Endothelial cell of umbilical vein (primary cell): ENCODE results near the gene ALG1L2. TPM values are rescaled to one million over a fixed set of nuclear protein-coding genes. Genes with fewer than 3 reads are reported as not detected.
"Not testable (repeated sequence)": the region's sequence is repeated elsewhere in the genome, so short reads cannot be mapped to it uniquely, and the experiment has no call there.

Source experiments
- BruUV-seq: library from RNA; stranded (reverse); fragments of 400-500 nt; replicated peaks from 2 replicates; lab custom pipeline; 2021; lab: Mats Ljungman, UMichigan
- CTCF ChIA-PET: fragments of 300-600, 350-600 bp; sonication (Branson Sonifier 250); formaldehyde crosslinking; loops from one replicate; lab custom pipeline; 2021; ENCODE audit warnings: antibody characterized with exemption, inconsistent platforms; lab: Charles Lee
- POLR2A ChIA-PET: fragments of 300-600, 350-600 bp; sonication (Branson Sonifier 250); formaldehyde crosslinking; loops from one replicate; lab custom pipeline; 2021; ENCODE audit warnings: antibody characterized with exemption, inconsistent platforms; lab: Charles Lee
- DNase-seq: peaks from one replicate; pipeline ENCODE4 v3.0.0-alpha.2; 2011; ENCODE audit warnings: low read depth, low spot score
- FAIRE-seq: peaks from 2 replicates; lab custom pipeline; 2011; peaks lifted over from hg19 to GRCh38; lab: Jason Lieb, UNC
- H2AFZ ChIP-seq: 2 replicates; pipeline ENCODE4 v1.6.0; 2012; ENCODE audit warnings: low read depth, low read length, control low read depth, inconsistent platforms
- H3K27ac ChIP-seq: 2 replicates; pipeline ENCODE4 v1.5.1; 2011; ENCODE audit warnings: low read depth, mild to moderate bottlenecking, control low read depth, low read length, moderate library complexity; ENCODE audit not compliant: insufficient read depth
- H3K27me3 ChIP-seq, 2 experiments: 2 replicates each; pipeline versions ENCODE4 v1.6.0 to v1.6.1; 2011; ENCODE audit warnings: low read length in 2 of 2, mixed read lengths in 1 of 2; ENCODE audit not compliant: control insufficient read depth in 2 of 2, insufficient read depth in 2 of 2
- H3K36me3 ChIP-seq, 2 experiments: 2 replicates in 1 of 2; 3 replicates in 1 of 2; pipeline ENCODE4 v1.5.1; 2011; ENCODE audit warnings: low read length in 2 of 2, mild to moderate bottlenecking in 1 of 2, moderate library complexity in 1 of 2; ENCODE audit not compliant: control insufficient read depth in 2 of 2, insufficient read depth in 2 of 2; ENCODE audit errors: extremely low read depth in 1 of 2
- H3K4me1 ChIP-seq: 3 replicates; pipeline ENCODE4 v1.5.1; 2011; ENCODE audit warnings: mild to moderate bottlenecking, low read length; ENCODE audit not compliant: control insufficient read depth, insufficient read depth; ENCODE audit errors: extremely low read depth
- H3K4me2 ChIP-seq: 2 replicates; pipeline ENCODE4 v1.6.1; 2011; ENCODE audit warnings: low read length, control low read depth, mixed read lengths; ENCODE audit not compliant: insufficient read depth
- H3K4me3 ChIP-seq, 3 experiments: fragments of 200-600 bp in 1 of 3; sonication (generic), shearing (Covaris generic) in 1 of 3; replicated peaks in 1 of 3; 2 replicates each; pipeline ENCODE4 v1.5.1; 2011 to 2016; ENCODE audit warnings: control low read depth in 3 of 3, low read length in 3 of 3, mild to moderate bottlenecking in 2 of 3, inconsistent platforms in 1 of 3, low read depth in 1 of 3, moderate library complexity in 1 of 3; ENCODE audit not compliant: insufficient read depth in 1 of 3
- H3K79me2 ChIP-seq: 2 replicates; pipeline ENCODE4 v1.6.0; 2012; ENCODE audit warnings: low read length, inconsistent platforms; ENCODE audit not compliant: control insufficient read depth, insufficient read depth
- H3K9ac ChIP-seq: replicated peaks from 2 replicates; pipeline ENCODE3; 2011; ENCODE audit warnings: low read length, control low read depth; ENCODE audit not compliant: insufficient read depth; ENCODE audit errors: extremely low read depth
- H3K9me1 ChIP-seq: replicated peaks from 3 replicates; pipeline ENCODE4 v1.6.0; 2011; ENCODE audit warnings: mild to moderate bottlenecking, low read length; ENCODE audit not compliant: control insufficient read depth, insufficient read depth; ENCODE audit errors: extremely low read depth
- H3K9me3 ChIP-seq: replicated peaks from 2 replicates; pipeline ENCODE4 v1.5.1; 2012; ENCODE audit warnings: low read length, inconsistent platforms; ENCODE audit not compliant: control insufficient read depth, insufficient read depth
- H4K20me1 ChIP-seq: replicated peaks from 2 replicates; pipeline ENCODE3; 2011; ENCODE audit warnings: mild to moderate bottlenecking, low read length; ENCODE audit not compliant: control insufficient read depth, insufficient read depth; ENCODE audit errors: extremely low read depth
- GATA2 ChIP-seq: IDR thresholded peaks from 2 replicates; pipeline ENCODE4 v1.7.0; 2011; ENCODE audit warnings: low read depth, mild to moderate bottlenecking, moderate library complexity, mixed read lengths, low read length; ENCODE audit not compliant: insufficient read length, insufficient read depth
- dilution Hi-C: fragments of 300-500 bp; cut with MboI; formaldehyde crosslinking; loops from one replicate; pipeline ENCODE4 v1.15.0; 2019; ENCODE audit warnings: low sequenced_read_pairs; ENCODE audit not compliant: extremely low pct_ligation_motif_present
- intact Hi-C: fragments of 100-400 bp; cut with micrococcal nuclease; formaldehyde crosslinking; loops from one replicate; pipeline ENCODE4 v1.10.0; 2022
- polyA plus RNA-seq, 4 experiments: library from polyadenylated mRNA; depleted of rRNA in 3 of 4; stranded (reverse) in 3 of 4; unstranded in 1 of 4; fragments of >200 nt; gene quantifications; 2 replicates each; pipeline versions ENCODE4 v1.2.1 to v1.2.3, GENCODE V29; 2011 to 2012; ENCODE audit warnings: missing spikeins in 1 of 4
- total RNA-seq: library from RNA; stranded (reverse); gene quantifications from 2 replicates; pipeline ENCODE4 v1.2.3, GENCODE V29; 2021
- TF ChIP-seq, protein P1 (sequence below), 2 donors: IDR thresholded peaks; 1 replicate in 1 of 2; 2 replicates in 1 of 2; pipeline ENCODE4 v1.5.1; 2011; ENCODE audit warnings: low read length in 2 of 2, mild to moderate bottlenecking in 2 of 2, moderate library complexity in 2 of 2, control low read depth in 1 of 2, inconsistent platforms in 1 of 2, low read depth in 1 of 2; ENCODE audit not compliant: insufficient read depth in 1 of 2; ENCODE audit errors: extremely low read depth in 1 of 2

ALG1L2 gene
- total and polyA plus RNA-seq, 2 donors (not counting 3 experiments of a cell fraction or from before 2014, with no cell fraction given): not detected

DNA sequence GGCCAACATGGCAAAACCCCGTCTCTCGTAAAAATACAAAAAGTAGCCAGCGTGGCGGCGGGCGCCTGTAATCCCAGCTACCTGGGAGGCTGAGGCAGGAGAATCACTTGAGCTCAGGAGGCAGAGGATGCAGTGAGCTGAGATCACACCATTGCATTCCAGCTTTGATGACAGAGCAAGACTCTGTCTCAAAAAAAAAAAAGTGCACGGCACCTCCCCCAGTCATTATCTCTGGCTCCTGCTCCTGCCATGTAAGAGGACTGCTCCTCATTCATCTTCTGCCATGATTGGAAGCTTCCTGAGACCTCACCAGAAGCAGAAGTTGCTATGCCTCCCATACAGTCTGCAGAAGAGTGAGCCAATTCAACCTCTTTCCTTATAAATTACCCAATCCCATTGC is 4.0 kb upstream of the ALG1L2 start:
- Histone ChIP-seq H3K4me3 (no peak overlapping the region), H2AFZ (no peak overlapping the region), H3K4me1 (no peaks in the 10 kb centered on the region), H3K27me3 (no peaks in the 10 kb centered on the region), H3K4me2 (no peak overlapping the region), H3K9me3 (no peaks in the 10 kb centered on the region), H3K27ac (no peak overlapping the region), H3K9me1 (no peaks in the 10 kb centered on the region), H3K79me2 (no peaks in the 10 kb centered on the region), H3K36me3 (no peaks in the 10 kb centered on the region), H3K9ac (no peak overlapping the region), H4K20me1 (no peaks in the 10 kb centered on the region)
- no TSS peak for BruUV-seq
- ChIA-PET CTCF (no interaction called here), POLR2A (no interaction called here)
- DNase-seq: no peak
- TF ChIP-seq, protein P1, sequence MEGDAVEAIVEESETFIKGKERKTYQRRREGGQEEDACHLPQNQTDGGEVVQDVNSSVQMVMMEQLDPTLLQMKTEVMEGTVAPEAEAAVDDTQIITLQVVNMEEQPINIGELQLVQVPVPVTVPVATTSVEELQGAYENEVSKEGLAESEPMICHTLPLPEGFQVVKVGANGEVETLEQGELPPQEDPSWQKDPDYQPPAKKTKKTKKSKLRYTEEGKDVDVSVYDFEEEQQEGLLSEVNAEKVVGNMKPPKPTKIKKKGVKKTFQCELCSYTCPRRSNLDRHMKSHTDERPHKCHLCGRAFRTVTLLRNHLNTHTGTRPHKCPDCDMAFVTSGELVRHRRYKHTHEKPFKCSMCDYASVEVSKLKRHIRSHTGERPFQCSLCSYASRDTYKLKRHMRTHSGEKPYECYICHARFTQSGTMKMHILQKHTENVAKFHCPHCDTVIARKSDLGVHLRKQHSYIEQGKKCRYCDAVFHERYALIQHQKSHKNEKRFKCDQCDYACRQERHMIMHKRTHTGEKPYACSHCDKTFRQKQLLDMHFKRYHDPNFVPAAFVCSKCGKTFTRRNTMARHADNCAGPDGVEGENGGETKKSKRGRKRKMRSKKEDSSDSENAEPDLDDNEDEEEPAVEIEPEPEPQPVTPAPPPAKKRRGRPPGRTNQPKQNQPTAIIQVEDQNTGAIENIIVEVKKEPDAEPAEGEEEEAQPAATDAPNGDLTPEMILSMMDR (IDR thresholded peaks at IDR 0.05; ENCODE audit: extremely low read depth in 1 of 2, insufficient read depth in 1 of 2, low read depth in 1 of 2, low read length in 2 of 2): no peak
- no peak for TF ChIP-seq GATA2
- intact Hi-C loops: no loop called here
- no peak for FAIRE-seq
- dilution Hi-C loops: no loop called here

DNA sequence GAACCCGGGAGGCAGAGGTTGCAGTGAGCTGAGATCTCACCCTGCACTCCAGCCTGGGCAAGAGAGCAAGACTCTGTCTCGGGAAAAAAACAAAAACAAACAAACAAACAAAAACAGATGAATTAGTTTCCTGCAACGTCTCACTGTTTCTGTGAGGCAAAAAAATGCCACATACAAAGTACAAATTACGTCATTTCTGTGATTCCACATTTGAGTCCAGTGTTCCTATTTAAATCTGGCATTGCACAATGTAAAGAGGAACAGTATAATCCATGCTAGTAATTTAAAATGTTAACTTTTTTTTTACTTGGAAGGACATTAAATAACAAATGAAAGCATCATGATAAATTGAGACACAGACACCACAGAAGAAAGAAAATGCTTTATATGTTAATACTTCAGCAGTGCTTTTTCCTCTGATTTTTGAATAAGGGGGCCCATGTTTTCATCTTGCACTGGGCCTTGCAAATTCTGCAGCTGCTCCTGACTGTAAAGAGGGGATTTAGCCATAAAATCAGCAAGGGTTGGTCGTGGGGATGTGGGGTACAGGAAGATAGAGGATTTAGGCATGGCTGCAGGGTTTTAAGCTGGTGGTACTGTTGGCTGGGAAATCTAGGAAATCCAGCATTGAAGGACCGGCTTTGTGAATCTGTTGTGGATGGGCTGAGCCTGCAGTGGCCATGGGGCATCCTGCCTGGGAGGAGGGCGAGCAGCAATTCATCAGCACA is 1.9 kb downstream of the ALG1L2 start:
- H2AFZ ChIP-seq, dilution Hi-C loops, H3K36me3 ChIP-seq, DNase-seq, CTCF ChIA-PET, H3K9me3 ChIP-seq, BruUV-seq, POLR2A ChIA-PET, H3K9me1 ChIP-seq, FAIRE-seq, intact Hi-C loops, H3K4me3 ChIP-seq, H3K4me2 ChIP-seq, H3K27ac ChIP-seq, H3K4me1 ChIP-seq, H4K20me1 ChIP-seq, H3K79me2 ChIP-seq, H3K9ac ChIP-seq, H3K27me3 ChIP-seq: not testable (repeated sequence)
